GM20000 (cell line): Measurements from ENCODE around the gene ANP32A.

Source experiments
- DNase-seq: peaks from one replicate; pipeline ENCODE4 v3.0.0; 2012; ENCODE audit warnings: low spot score
- TF ChIP-seq, protein P1 (sequence below): IDR thresholded peaks from 2 replicates; pipeline ENCODE4 v1.5.1; 2012; ENCODE audit warnings: mild to moderate bottlenecking, control low read depth; ENCODE audit errors: extremely low read depth, missing control alignments

ANP32A gene

DNA sequence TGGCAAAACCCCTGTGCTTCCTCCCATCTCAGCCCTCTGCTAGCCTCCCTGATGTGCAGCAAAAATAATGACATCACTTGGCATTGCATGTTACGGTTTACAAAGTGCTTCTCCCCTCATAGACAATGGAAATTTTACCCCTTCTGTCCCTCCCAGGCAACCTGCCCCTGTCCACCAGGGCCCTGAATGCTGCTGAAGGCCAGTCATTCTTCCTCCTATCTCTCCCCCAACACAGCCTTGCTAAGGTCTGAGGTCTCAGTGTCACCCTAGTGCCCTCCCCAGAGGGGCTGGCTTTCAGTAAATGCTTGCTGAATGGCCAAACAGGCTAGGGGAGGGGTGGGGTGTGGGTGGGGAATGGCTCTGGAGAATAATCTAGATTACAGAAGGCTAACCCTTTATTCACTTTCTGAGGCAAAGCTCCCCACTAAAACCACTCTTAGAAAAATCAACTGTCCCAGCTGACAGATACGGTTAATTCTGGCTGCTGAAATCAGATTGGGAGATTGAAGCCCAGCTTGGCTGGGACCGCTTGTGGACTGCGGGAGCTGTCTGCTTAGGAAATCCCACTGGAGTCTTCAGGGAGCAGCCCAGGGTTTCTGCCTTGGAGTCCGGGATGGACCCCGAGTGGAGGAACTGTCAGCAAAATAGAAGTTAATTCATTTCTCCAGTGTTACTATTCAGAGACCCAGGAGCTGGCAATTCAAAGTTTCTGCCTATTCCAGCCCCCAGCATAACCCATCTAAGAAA is 22.9 kb downstream of the ANP32A start:
- DNase-seq = peak; percentile 39

DNA sequence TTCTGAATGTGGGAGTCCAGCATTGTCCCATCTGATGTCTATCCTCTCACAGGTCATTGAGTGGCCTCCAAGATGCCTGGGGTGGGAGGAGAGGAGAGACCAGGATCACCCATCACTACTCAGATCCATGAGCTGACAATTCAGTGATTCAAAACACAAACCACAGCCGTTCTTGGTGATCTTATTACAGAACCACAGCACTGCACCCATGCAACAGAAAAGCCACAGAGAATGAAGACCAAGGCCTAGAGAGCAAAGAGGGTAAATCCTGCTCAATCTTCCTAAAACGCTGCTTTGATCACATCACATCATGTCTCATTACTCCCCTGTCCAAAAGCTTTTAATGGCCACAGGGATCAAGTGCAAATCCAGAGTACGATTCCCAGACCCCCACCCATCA is 23.5 kb downstream of the ANP32A start:
- TF ChIP-seq, protein P1, sequence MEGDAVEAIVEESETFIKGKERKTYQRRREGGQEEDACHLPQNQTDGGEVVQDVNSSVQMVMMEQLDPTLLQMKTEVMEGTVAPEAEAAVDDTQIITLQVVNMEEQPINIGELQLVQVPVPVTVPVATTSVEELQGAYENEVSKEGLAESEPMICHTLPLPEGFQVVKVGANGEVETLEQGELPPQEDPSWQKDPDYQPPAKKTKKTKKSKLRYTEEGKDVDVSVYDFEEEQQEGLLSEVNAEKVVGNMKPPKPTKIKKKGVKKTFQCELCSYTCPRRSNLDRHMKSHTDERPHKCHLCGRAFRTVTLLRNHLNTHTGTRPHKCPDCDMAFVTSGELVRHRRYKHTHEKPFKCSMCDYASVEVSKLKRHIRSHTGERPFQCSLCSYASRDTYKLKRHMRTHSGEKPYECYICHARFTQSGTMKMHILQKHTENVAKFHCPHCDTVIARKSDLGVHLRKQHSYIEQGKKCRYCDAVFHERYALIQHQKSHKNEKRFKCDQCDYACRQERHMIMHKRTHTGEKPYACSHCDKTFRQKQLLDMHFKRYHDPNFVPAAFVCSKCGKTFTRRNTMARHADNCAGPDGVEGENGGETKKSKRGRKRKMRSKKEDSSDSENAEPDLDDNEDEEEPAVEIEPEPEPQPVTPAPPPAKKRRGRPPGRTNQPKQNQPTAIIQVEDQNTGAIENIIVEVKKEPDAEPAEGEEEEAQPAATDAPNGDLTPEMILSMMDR = no peak
- peak; percentile 44 for DNase-seq

More for the DNA sequence above, 22.9 kb downstream of the ANP32A start:
- TF ChIP-seq, protein P1 = no peak

DNA sequence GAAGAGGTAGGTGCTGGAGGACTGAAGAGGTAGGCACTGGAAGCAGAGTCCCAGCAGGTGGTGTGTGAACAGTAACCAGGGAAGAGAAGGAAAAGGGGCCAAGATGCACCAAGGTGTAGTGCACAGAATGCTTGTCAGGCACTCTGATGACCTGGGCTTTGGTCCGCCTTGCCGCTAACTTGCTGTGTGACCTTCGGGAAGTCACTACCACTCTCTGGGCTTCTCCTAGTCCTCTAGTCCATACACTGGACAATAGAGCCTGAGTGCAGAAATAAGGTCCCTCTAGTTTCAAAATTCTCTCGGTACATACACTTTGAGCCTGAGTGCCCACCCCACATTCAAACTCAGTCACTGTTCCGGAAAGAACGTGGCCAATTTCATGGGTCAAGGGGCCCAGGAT is 24.1 kb downstream of the ANP32A start:
- TF ChIP-seq, protein P1 = no peak
- no peak for DNase-seq

DNA sequence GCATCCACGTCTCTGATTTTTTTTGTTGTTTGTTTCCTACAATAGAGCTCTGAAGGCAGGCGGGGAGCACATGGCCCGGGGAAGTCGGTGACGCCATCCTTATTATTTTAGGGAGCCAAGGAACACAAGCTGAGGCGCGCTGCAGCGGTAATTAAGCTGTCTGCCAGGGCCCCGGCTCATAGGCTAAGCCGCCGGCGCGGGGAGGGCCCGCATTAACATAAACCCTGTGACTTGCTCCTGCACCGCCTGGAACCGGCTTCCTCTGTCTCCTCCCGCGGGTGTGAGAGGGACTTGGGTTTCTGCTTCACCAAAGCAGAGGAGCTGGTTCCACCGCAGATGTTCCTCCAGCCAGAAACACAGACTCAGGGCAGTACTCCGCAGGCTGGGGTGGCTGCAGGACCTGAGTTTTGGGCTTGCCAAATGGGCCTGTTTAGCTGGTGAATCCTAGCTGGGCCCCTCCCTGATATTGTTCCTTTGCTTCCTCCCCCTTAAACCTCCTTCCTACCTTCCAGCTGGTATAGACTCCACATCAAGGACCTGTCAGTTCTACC is 25.3 kb downstream of the ANP32A start:
- peak; percentile 70 for DNase-seq
- TF ChIP-seq, protein P1 = no peak

DNA sequence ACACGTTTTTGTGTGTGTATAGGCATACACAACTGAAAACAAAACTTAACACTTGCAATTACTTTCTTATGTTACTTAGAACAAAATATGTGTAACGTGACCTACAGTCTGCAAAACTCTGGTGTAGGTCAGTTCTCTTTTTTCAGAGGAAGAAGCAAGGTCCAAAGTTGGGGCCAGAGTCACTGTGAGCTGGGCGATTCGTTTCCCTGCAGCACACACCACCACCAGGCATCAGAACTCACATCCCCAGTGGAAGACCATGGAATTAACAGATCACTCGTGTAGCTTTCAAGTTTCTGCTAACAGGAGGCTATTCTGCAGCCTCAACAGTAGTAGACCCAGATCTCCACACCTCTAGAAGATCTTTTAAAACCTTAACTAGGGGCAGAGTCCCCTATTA is 25.8 kb downstream of the ANP32A start:
- no peak for DNase-seq
- TF ChIP-seq, protein P1 = no peak

DNA sequence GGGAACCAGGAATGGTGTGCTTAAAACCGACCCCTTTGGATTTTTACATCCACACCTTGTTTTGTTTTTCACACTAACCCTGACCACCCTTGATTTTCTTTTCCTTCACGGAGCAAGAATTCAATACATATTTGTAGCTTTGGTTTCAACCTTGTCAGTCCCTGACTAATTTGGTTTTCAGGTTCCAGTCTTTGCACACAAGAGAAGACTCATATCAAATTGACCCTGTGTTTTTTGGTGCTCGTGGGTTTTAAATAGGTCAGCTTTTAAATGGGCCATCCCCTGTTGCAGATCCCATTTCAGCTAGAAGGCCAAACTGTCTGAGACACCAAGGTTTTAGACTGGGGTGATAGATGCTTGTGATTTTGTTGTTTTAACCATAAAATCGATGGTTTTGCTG is 26.4 kb downstream of the ANP32A start:
- TF ChIP-seq, protein P1 = no peak
- DNase-seq = no peak

DNA sequence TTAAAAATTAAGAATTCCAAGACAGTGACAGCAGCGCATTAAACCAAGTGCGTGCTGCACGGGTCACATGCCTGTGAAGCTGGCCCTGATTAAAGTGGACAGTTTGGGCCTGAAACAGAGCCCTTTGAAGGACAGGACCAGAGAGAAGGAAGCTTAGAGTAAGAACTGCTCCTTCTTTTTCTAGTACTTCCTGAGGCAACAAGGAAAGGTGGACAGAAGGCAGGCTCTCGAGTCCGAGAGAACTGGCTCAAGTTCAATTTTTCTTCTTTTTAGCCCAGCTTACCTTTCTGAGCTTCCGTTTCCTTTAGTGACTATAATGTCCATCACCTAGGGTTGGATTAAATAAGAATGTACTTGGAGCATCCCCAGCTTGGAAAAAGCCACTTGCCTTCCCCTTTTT is 26.9 kb downstream of the ANP32A start:
- DNase-seq = no peak

More for the DNA sequence above, 26.9 kb downstream of the ANP32A start:
- TF ChIP-seq, protein P1 = no peak
